ENCODE data around the gene MYL5. TPM values are rescaled to one million over a fixed set of nuclear protein-coding genes. Genes with fewer than 3 reads are reported as not detected.

MYL5 gene
- total and polyA plus RNA-seq, 2 donors (not counting 1 experiment from before 2014, with no cell fraction given), result 9.6 to 14.4 TPM

- Histone ChIP-seq H3K79me2 (ENCODE audit: control insufficient read depth, insufficient read depth, low read length) (no peaks in the 10 kb centered on the region), H2AFZ (ENCODE audit: low read length) (no peak overlapping the region), H3K4me3 (replicated peaks in 1 of 4; ENCODE audit: control extremely low read depth in 1 of 4, insufficient read depth in 1 of 4, low read depth in 3 of 4, low read length in 4 of 4) (no peak overlapping the region), H3K4me1 (ENCODE audit: control insufficient read depth, extremely low read depth, insufficient read depth, low read length) (peaks cover 8% of the 10 kb centered on the region), H3K27ac (ENCODE audit: insufficient read depth, low read length) (no peak overlapping the region), H3K4me2 (ENCODE audit: extremely low read depth, insufficient read depth, low read length) (no peak overlapping the region), H3K36me3 (ENCODE audit: control insufficient read depth, insufficient read depth, low read length) (no peaks in the 10 kb centered on the region), H3K9ac (ENCODE audit: insufficient read depth, low read length) (no peak overlapping the region), H4K20me1 (ENCODE audit: control insufficient read depth, extremely low read depth, insufficient read depth, low read length) (no peaks in the 10 kb centered on the region), H3K27me3 (ENCODE audit: control insufficient read depth, insufficient read depth, low read length) (no peaks in the 10 kb centered on the region), H3K9me3 (ENCODE audit: control insufficient read depth, insufficient read depth, low read depth, low read length) (no peaks in the 10 kb centered on the region)
- no peak for DNase-seq (ENCODE audit: low read depth in 2 of 2)
- TF ChIP-seq EZH2 (IDR thresholded peaks at IDR 0.05; ENCODE audit: low read length, missing control alignments) (no peak), CTCF (conservative IDR thresholded peaks at IDR 0.05 in 1 of 2, IDR thresholded peaks at IDR 0.05 in 1 of 2; ENCODE audit: low read depth in 1 of 2, low read length in 2 of 2) (no peak)
These were observed 11.5 kb downstream of the MYL5 start for GRCh38 chr4:685679-686412.

GRCh38 chr4:686413-687040 lies 12.2 kb downstream of the MYL5 start:
- no peak overlapping the region for H2AFZ ChIP-seq (ENCODE audit: low read length)

More at GRCh38 chr4:686413-687040, 12.2 kb downstream of the MYL5 start:
- Histone ChIP-seq H3K4me2 (ENCODE audit: extremely low read depth, insufficient read depth, low read length) (no peak overlapping the region), H3K9ac (ENCODE audit: insufficient read depth, low read length) (no peak overlapping the region), H3K79me2 (ENCODE audit: control insufficient read depth, insufficient read depth, low read length) (no peaks in the 10 kb centered on the region), H3K4me1 (ENCODE audit: control insufficient read depth, extremely low read depth, insufficient read depth, low read length) (peaks cover 8% of the 10 kb centered on the region), H3K36me3 (ENCODE audit: control insufficient read depth, insufficient read depth, low read length) (no peaks in the 10 kb centered on the region), H3K9me3 (ENCODE audit: control insufficient read depth, insufficient read depth, low read depth, low read length) (no peaks in the 10 kb centered on the region), H3K27me3 (ENCODE audit: control insufficient read depth, insufficient read depth, low read length) (no peaks in the 10 kb centered on the region), H3K4me3 (replicated peaks in 1 of 4; ENCODE audit: control extremely low read depth in 1 of 4, insufficient read depth in 1 of 4, low read depth in 3 of 4, low read length in 4 of 4) (no peak overlapping the region), H4K20me1 (ENCODE audit: control insufficient read depth, extremely low read depth, insufficient read depth, low read length) (no peaks in the 10 kb centered on the region), H3K27ac (ENCODE audit: insufficient read depth, low read length) (no peak overlapping the region)
- TF ChIP-seq CTCF (conservative IDR thresholded peaks at IDR 0.05 in 1 of 2, IDR thresholded peaks at IDR 0.05 in 1 of 2; ENCODE audit: low read depth in 1 of 2, low read length in 2 of 2) (no peak), EZH2 (IDR thresholded peaks at IDR 0.05; ENCODE audit: low read length, missing control alignments) (no peak)
- DNase-seq (ENCODE audit: low read depth in 2 of 2), result no peak
